BJ (cell line): ENCODE data around the gene PRPSAP1. TPM values are rescaled to one million over a fixed set of nuclear protein-coding genes. Genes with fewer than 3 reads are reported as not detected.

Experiments
- CTCF ChIA-PET: fragments of 350-600 bp; formaldehyde crosslinking; extraction: SDS; loops from one replicate; lab custom pipeline; 2021; ENCODE audit warnings: antibody characterized with exemption, inconsistent platforms; lab: Yijun Ruan, JAX
- POLR2A ChIA-PET: fragments of 300-600 bp; sonication (Branson Sonifier 250); formaldehyde crosslinking; extraction: SDS; loops from one replicate; lab custom pipeline; 2021; ENCODE audit warnings: antibody characterized with exemption; lab: Charles Lee
- DNase-seq: peaks from one replicate; pipeline ENCODE4 v3.0.0-alpha.2; 2011; ENCODE audit warnings: low read depth
- H3K27me3 ChIP-seq: 2 replicates; pipeline ENCODE4 v1.6.0; 2011; ENCODE audit warnings: low read length; ENCODE audit not compliant: control insufficient read depth, insufficient read depth
- H3K36me3 ChIP-seq: 2 replicates; pipeline ENCODE4 v1.5.1; 2011; ENCODE audit warnings: low read length; ENCODE audit not compliant: control insufficient read depth, insufficient read depth
- H3K4me3 ChIP-seq: 2 replicates; pipeline ENCODE4 v1.5.1; 2011; ENCODE audit warnings: low read depth, mild to moderate bottlenecking, control low read depth, low read length
- CTCF ChIP-seq: IDR thresholded peaks from 2 replicates; pipeline ENCODE4 v1.5.1; 2011; ENCODE audit warnings: low read depth, mild to moderate bottlenecking, control low read depth, inconsistent platforms, low read length, moderate library complexity; ENCODE audit not compliant: insufficient read depth
- polyA plus RNA-seq: library from polyadenylated mRNA; depleted of rRNA; stranded (reverse); fragments of >200 nt; gene quantifications from 2 replicates; pipeline ENCODE4 v1.2.3, GENCODE V29; 2011

Gene PRPSAP1
- polyA plus RNA-seq, 1 experiment, result 72.8 TPM

GRCh38 chr17:76280650-76281049 lies 73.1 kb downstream of the PRPSAP1 start:
- H3K4me3 ChIP-seq, result no peak overlapping the region
- POLR2A ChIA-PET, result no interaction called here
- CTCF ChIA-PET, result interaction anchor here (1.2 to 7.4 kb wide), 15 partner anchors 8 to 267 kb away, joined by 4 to 247 read pairs (median 8); partner anchors contain the start of genes EXOC7 and ZACN
- 0 out of 2 replicates have a peak, but pooled peaks cover 1% of the 10 kb centered on the region for H3K36me3 ChIP-seq
- H3K27me3 ChIP-seq, result no peaks in the 10 kb centered on the region
- TF ChIP-seq CTCF, result no peak
- no peak for DNase-seq

GRCh38 chr17:76279742-76280287 lies 73.9 kb downstream of the PRPSAP1 start:
- no peak for DNase-seq
- H3K27me3 ChIP-seq, result no peaks in the 10 kb centered on the region
- H3K36me3 ChIP-seq, result 0 out of 2 replicates have a peak, but pooled peaks cover 1% of the 10 kb centered on the region
- ChIA-PET POLR2A (no interaction called here), CTCF (interaction anchor here (0.6 to 7.4 kb wide), 54 partner anchors 9 to 280 kb away, joined by 3 to 247 read pairs (median 5); partner anchors contain the start of genes CDK3, EXOC7, FOXJ1 and ZACN)
- H3K4me3 ChIP-seq, result no peak overlapping the region
- no peak for TF ChIP-seq CTCF

- H3K4me3 ChIP-seq, result no peak overlapping the region
- ChIA-PET POLR2A (no interaction called here), CTCF (interaction anchor here (0.6 to 7.4 kb wide), 58 partner anchors 9 to 279 kb away, joined by 3 to 247 read pairs (median 4); partner anchors contain the start of genes CDK3, EXOC7, FOXJ1 and UBALD2)
These were observed 74.6 kb downstream of the PRPSAP1 start for GRCh38 chr17:76278952-76279741.

GRCh38 chr17:76278268-76278908 lies 75.3 kb downstream of the PRPSAP1 start:
- TF ChIP-seq CTCF, result no peak
- Histone ChIP-seq H3K36me3 (0 out of 2 replicates have a peak, but pooled peaks cover 1% of the 10 kb centered on the region), H3K27me3 (no peaks in the 10 kb centered on the region), H3K4me3 (no peak overlapping the region)
- ChIA-PET POLR2A (no interaction called here), CTCF (interaction anchor here (0.7 to 7.4 kb wide), 12 partner anchors 9 to 278 kb away, joined by 3 to 247 read pairs (median 12); partner anchors contain the start of genes CDK3 and UBALD2)
- no peak for DNase-seq

More at GRCh38 chr17:76278952-76279741, 74.6 kb downstream of the PRPSAP1 start:
- DNase-seq, result no peak
- Histone ChIP-seq H3K27me3 (no peaks in the 10 kb centered on the region), H3K36me3 (0 out of 2 replicates have a peak, but pooled peaks cover 1% of the 10 kb centered on the region)
- TF ChIP-seq CTCF, result peak; percentile 98
